Testis (tissue), 2 donors: Measurements from ENCODE around the gene PTCH2.

Experiments
- CTCF ChIP-seq, 3 experiments: fragments of 450-650 bp in 2 of 3; fragments of 200-600 bp in 1 of 3; sonication (generic) in 1 of 3; IDR thresholded peaks; one replicate each; pipeline ENCODE4 v1.5.1; 2016 to 2019; ENCODE audit warnings: antibody characterized with exemption in 3 of 3, mild to moderate bottlenecking in 2 of 3, moderate library complexity in 1 of 3
- POLR2A ChIP-seq: fragments of 450-650 bp; IDR thresholded peaks from one replicate; pipeline ENCODE4 v1.6.1; 2017; ENCODE audit warnings: antibody characterized with exemption, mild to moderate bottlenecking, moderate library complexity

- TF ChIP-seq CTCF (IDR thresholded peaks at IDR 0.05) (no peak), POLR2A (no peak)
Measured at GRCh38 chr1:44810101-44810761, 32.8 kb downstream of the PTCH2 start.
